ENCODE data around the gene GTF2F1.

DNA sequence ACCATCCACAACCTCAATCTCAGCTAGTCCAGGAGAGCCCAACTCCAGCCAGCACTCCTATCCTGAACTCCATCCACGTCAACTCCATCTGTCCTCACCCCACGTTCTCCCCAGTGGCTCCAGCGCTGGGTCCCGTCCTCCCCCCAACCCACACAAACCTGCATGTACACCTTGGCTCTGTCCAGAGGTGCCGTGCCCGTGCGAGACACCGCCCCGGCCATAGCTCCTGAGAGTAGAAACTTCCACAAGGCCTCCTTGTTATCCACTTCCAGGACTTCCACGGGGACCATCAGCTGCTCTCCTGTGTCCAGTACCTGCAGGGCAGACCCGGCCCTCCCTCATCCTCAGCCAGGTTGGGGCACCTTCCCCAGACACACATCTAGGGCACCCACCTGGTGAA, 38.9 kb upstream of the GTF2F1 start:
- TF ChIP-seq POLR2A (IDR thresholded peaks at IDR 0.05), result no peak
- no peak for TF ChIP-seq CTCF (IDR thresholded peaks at IDR 0.05)

Measured in breast epithelium (tissue), 3 donors.